GM21367 (cell line): ENCODE results near the gene FDXR.

ENCODE experiments used
- ATAC-seq: cut with Tn5 transposase; IDR thresholded peaks from one replicate; pipeline ENCODE4 v1.9.1; 2021; ENCODE audit not compliant: unreplicated experiment

The FDXR gene

DNA sequence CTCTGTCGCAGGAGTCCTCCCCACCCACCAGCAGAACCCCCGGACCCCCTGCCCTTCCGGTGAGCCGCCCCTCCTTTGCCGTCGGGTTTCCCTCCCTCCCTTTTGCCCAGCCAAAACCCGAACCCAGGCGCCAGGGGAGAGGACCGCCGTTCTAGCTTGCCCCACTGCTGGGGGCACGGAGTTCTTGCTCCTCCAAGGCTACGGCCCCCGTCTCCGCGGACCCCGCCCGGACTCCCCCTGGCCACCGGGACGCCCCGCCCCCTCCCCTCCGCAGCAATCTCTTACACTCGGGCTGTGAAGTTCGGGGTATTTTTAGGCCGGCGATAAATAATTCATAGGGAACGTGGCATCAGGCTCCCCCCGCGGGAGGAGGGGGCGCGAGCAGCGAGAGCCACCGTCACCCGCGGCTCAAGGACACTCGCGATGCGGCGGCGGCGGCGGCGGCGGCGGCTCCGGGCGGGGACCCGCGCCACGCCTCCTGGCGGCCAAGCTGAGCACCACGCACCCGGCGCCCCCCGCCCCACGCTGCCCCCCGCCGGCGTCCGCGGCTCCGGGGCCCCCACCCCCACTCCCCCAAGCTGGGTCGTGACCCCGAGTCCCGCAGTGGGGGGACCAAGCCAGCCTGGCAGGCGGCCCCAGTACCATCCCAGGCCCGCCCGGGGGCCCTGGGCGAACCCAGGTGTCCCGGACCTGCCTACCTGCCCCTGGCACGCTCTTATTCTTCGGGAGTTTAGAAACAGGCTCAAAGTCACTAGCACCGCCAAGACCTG is 13.2 kb downstream of the FDXR start, which contains the start of gene GRIN2C:
Gene GRIN2C (minus strand): TSS at position 427 of the 770 bp plus-strand sequence. CDS start 4,793 bp downstream, outside the sequence.
- ATAC-seq = no peak

DNA sequence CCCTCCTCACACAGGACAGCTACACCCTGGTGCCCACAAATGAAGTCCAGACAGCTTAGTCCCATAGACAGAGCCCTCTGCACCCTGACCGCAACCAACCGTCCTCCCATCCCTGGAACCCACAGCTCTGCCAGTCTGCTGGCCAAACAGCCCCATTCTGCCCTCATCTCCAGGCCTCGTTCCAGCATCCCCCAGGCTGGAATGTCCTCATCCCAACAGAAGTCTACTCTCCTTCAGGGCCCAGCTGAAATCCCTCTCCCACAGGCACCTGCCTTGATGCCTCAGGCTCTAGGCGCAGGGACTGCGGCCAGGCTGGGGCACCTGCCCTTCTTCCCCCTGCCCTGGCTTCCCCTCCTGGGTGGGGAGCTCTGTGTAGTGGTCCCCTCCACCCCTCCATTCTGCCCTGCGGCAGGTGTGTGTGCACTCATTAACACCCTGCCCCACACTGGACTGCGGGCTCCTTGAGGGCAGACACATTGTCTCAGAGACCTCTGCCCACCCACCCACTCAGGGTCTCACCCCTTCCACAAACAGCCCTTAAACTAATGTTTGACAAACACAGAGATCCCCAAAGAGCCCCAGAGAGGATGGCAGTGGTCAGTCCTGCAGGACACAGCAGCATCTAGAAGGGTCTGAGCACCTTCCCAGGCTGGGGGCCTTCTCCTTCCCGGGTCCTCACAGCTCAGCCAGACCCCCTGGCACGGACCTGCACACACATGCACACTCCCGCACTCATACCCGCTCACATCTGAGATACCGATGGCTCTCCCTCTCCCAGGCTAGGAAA is 13.9 kb downstream of the FDXR start:
- no peak for ATAC-seq

DNA sequence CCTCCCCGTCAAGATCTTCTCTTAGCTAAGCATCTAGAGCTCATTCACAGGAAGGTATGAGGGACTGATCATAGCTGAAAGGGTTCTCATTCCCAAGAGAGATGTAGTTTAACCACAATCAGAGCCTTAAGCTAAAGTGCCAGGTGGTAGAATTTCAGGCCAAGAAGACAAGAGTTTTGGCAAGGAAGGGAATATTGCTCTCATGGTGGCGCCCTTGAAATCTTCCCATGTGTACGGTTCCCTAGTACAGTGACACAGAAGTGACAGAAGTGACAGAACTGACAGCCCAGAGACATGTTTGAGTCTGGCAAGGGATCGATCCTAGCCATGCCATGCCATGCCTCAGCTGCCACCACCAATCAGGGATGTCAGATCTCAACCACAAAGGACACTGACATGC is 15.6 kb downstream of the FDXR start:
- ATAC-seq = no peak

DNA sequence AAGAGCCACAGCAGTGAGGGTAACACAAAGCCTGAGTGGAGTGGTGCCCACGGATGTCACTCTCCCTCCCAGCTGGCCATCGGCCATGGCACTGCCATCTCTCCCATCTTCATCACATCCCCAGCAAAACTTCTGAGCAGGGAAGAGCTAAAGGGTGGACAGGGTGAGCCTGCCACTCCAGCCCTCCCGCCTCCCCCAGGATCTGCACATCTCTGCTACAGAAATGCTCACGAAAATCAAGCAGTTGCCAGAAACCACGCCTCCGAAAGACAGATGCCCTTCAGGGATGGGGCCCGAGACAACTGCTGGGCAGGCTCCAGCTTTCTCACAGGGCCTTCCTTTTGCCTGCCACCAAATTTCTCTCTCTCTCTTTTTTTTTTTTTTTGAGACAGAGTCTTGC is 16.7 kb downstream of the FDXR start:
- no peak for ATAC-seq

DNA sequence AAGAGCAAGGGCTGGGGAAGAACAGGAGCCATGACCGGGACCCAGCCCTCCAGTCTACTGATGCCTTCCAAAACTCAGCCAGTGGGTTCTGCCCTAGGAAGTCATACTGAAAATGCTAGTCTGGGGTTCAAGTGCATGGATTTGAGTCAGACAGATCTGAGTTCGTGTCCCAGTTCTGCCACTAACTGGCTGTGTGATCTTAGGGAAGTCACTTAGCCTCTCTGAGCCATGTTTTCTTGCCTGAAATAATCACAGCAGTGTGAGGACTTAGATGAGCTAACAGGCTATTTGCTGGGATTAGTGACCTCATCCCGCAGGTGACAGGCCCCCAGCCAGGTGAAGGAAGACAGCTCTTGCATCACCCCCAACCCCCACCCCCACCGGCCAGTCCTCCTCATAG is 17.5 kb downstream of the FDXR start:
- ATAC-seq = no peak

DNA sequence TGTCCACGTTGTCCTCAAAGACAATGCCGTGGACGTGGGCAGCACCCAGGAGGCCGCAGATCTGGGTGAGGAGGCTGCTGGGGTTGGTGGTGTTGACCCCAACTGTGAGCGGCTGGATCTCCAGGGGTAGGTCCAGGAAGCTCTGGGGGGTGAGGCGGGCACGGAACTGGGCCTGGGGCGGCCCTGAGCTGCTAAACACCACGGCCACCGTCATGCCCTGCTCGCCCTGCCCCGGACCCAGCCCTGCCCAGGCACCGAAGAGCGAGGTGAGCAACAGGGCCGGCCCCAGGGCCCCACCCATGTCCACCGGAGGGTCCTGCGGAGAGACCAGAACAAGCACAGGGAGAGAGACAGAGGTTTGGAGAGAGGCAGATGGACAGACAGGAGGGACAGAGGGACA is 18.0 kb downstream of the FDXR start:
- no peak for ATAC-seq

DNA sequence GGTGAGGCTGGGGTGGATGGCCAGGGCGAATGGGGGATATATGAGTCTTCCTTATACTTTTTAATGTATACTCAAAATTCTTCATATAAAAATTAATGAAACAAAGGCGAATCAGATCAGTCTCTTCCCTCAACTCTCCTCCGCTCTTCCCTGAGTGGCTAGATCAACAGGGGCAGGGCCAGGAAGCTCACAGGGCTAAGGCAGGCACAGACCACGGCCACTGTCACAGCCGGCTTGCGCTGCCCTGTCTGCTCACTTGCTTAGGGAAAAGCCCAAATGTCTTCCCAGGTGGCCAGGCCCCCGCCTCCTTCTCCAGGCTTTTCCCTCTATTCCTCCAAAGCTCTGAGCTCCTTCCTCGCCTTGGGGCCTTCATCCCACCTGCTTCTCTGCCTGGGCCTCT is 19.1 kb downstream of the FDXR start:
- no peak for ATAC-seq

DNA sequence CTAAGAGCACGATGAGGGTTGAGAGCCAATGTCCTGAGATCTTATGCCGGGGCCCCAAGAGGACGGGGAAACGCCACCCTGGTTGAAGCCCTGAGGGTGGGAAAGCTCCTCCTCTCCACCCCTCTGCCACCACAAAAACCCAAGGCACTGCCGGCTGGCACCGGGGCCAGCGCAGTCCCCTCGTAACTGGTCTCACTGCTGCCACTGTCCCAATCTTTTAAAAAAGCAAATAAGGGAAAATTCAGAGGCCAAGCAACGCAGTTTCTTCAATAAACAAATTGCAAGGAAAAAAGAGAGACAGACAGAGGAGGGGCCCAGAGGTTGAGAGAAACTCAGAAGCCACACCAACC is 19.8 kb downstream of the FDXR start:
- ATAC-seq = no peak

DNA sequence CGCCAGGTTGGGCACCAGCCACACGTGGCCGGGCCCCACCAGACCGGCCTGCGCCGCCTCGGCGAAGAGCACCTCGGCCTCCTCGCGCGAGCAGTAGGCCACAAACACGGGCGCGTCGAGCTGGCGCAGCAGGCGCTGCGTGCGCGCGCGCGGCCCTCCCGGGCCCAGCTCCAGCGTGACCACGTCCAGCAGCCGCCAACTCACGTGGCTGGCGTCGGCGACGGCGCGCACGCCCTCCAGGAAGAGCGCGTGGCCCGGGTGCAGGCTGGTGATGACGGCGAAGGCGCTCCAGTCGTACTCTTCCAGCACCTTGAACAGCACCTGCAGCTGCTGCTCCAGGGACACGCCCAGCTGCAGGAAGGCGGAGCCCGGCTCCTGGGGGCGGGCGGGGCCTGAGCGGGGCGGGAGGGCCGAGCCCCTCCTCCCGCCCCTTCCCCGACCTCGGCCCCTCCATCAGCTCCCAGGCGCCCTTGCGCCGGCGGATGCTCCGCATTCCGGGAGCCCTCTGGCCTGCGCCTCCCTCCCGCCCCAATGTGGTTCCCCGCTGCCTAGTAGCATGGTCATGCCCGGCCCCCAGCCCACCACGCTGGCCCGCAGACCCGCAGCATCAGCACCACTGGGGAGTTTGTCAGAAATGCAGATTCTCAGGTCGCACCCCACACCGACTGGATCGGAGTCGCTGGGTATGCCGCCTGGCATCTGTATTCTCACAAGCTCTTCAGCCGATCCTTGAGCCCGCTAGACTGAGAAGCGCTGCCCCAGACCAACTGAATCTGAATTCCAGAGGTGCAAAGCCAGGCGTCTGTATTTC is 20.4 kb downstream of the FDXR start:
- no peak for ATAC-seq

DNA sequence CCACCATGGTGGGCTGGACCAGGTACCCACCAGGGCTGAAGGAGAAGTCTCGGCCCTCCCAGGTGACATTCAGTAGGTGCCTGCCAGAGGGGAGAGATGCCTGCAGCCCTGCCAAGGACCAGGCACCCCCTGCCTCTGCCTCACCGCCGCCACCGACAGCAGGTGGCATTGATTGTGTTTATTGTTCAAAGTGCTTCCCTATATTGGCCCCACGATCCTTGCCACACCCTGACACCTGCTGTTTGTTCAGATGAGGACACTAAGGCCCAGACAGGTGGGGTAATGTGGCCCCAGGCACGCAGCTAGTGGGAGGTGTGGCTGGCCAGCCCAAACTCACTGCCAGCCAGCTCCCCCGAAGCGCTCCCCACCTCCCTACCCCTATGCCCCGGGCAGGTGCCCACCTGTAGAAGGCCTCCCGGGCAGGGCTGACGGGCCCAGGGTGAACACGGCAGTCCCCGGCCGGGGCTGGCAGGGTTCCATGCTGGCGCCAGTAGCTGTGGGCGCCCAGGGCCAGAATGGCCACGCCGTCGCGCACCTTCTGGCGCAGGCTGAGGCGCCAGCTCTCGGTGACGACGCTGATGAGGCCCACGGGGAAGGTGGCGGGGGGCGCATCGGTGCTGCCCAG is 21.1 kb downstream of the FDXR start:
- ATAC-seq = no peak

DNA sequence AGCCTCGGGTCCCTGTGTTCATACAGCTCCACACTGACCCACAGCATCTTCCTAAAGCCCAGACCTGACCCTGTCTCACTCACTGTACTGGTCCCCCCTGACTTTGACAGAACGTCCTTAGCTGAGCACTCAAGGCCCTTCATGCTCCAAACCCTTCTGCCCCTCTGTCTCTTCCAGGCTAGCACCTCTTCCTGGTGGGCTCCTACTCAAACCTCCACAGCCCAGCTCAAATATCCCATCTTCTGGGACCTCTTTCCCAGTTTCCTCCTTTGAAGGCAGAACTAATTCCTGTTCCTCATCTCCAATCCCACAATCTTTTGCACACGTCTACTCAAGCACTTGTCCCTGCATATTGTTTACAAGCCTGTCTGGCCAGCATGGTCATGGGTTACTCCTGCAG is 21.9 kb downstream of the FDXR start:
- ATAC-seq = no peak

DNA sequence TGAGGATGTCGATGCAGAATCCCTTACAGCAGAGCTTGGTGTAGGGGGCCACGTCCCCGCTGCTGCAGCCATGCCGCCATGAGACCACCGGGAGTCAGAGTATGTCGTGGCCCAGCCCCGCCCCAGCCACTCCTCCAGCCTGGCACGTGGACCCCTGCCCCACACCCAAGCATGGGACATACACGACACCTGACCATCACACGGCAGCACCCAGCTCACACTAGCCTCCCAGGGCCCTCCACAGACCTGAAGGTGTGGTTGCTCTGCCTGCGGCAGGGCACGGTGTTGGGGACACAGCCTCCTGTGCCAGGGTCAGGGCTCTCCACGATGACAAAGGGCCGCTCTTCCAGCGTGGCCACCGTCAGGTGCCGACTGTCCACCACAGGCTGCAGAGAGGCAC is 22.5 kb downstream of the FDXR start:
- no peak for ATAC-seq

DNA sequence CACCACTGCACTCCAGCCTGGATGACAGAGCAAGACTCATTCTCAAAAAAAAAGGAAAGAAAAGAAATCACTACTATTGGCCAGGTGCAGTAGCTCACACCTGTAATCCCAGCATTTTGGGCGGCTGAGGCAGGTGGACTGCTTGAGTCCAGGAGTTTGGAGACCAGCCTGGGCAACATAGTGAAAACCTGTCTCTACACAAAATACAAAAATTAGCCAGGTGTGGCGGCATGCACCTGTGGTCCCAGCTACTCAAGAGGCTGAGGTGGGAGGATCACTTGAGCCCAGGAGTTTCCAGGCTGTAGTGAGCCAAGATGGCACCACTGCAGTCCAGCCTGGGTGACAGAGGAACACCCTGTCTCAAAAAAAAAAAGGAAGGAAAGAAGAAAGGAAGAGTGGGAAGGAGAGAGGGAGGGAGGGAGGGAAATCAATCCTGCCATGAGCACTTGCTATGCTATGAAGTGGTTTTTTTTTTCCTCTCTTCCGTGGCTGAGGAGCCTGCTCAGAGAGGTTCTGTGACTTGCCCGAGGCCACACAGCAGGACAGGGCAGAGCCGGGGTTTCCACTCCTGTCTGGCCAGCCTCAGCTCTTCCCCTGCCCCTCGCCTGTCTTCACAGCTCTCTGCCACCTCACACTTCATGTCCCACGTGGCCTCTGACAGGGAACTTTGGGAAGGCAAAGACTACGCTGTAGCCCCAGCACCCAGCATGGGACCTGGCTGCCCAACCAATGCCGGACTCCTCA is 24.0 kb downstream of the FDXR start:
- no peak for ATAC-seq

DNA sequence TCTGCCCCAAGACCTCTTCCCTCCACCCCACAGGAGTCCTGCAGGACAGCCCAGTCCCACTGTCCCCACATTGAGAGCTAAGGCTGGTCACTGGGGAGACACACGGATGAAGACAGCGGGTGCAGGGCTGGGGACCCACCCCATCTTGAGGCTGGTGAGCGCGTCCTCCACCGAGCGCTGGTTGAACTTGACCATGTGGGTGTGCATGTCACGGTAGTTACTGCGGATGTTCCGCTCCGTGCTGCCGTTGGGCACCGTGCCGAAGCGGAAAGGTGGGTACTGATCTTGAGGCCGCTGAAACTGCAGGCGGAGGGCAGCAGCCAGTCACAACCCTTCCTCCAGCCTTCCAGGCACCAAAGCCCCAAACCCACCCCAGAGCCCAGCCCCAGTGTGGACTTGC is 26.2 kb downstream of the FDXR start:
- ATAC-seq = no peak

DNA sequence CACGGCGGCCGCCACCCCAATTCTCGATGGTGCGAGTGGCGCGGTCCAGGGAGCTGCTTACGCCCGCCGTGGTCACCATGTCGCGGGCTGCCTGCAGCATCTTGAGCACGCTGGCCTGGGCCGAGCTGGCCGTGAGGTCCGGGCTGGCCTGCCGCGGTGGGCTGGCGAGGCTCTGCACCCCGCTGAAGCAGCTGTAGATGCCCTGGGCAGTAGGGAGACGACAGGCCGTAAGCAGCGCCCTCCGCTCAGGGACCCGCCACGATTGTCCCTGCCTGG is 29.5 kb downstream of the FDXR start:
- no peak for ATAC-seq

DNA sequence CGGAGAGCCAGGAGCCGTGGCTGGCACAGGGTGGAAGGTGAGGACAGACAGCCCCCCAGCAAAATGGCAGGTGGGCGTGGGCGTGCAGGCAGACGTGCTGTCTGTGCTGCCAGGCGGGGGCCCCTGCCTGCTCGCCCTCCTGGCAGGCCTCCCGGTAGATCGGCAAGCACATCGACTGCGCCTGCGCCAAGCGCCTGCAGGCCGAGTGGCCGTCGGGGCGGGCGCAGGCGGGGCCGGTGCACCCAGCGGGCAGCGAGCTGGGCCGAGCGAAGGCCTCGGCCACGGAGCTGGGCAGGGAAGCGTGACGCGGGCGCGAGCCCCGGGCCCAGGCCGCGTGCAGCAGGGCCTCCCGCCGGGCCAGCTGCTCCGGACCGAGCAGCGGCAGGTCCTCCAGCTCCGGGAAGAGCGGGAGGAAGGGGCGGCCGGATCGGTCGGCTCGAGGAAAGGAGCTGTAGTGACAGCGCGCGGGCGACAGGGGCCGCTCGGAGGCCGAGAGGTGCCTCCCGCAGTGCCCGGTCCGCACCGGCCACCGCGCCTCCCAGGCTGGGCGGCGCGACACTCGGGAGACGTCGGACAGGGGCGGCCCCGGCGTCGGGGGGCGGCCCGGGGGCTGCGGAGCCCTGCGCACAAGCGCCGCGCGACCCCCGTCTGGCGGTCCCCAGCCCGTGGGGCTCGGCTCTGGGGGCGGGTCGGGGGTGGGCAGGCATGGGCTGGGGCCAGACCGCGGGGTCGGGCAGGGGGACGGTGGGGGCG is 30.0 kb downstream of the FDXR start:
- ATAC-seq = no peak

DNA sequence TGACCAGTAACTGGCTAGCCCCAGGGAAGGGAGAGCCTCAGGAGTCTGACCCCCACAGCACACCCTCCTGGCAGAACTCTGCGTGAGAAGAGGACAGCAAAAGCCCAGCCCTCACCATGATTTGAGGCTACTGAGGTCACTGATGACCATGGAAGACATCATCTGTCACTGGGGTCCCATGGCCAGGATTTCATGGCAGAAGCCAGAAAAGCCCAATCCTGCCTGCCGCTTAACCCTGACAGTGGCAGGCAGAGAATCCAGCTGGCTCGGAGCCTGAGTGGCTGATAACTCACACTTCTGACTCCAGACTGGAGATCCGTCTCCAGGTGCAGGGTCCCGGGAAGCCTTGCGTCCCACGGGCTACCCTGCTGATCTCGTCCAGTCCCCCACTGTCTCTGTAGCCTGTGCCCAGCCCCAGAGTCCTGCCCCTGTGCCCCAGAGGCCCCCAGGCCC is 30.6 kb downstream of the FDXR start:
- no peak for ATAC-seq

DNA sequence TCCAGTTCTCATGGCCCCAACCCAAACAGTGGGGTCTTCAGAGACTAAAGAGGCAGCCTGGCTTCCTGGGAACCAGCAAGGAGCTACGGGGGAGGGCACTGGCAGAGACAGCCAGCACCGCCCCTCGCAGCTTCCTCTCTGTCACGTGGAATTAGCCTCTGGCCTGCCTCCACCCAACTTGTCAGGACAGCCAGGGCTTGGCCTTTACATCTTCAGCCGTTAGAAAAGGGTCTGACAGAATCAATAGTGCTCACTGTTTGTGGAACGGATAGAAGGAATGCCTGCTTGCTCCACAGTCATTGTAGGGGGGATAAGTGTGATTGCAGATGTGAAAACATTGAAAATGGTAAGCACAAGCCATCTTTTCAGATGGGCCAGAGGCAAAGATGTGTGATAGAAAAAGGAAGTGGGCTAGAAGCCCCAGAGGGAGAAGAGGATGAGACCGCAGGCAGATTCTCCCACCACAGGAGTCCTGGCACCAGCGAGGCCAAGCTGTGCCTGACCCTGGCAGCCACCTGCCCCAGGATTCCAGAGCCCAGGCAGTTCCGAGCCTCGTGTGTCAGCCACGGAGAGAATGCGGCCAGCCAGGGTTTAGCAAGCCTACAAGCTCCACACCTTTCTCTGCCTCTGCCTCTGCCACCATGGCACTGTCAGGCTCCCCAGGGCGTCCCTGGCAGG is 31.7 kb downstream of the FDXR start:
- ATAC-seq = no peak
